Upper lobe of left lung (tissue), 6 donors: Measurements from ENCODE around the gene CITED4. TPM values are rescaled to one million over a fixed set of nuclear protein-coding genes. Genes with fewer than 3 reads are reported as not detected.

Source experiments
- ATAC-seq, 2 donors: fragments of 200-7000 bp; cut with Tn5 transposase; one replicate each; pipeline ENCODE4 v1.9.1; 2022; ENCODE audit warnings: mild to moderate bottlenecking in 2 of 2, moderate library complexity in 2 of 2; ENCODE audit not compliant: low FRiP score in 2 of 2
- DNase-seq, 2 donors: peaks; one replicate each; pipeline ENCODE4 v3.0.0-alpha.2; 2019 to 2020
- H3K27ac ChIP-seq, 4 donors: fragments of 200-600 bp; sonication (generic); one replicate each; pipeline ENCODE4 v1.5.1; 2016 to 2019
- H3K27me3 ChIP-seq, 4 donors: fragments of 200-600 bp; sonication (generic); one replicate each; pipeline ENCODE4 v1.5.1; 2017 to 2019
- H3K36me3 ChIP-seq, 4 donors: fragments of 200-600 bp; sonication (generic); one replicate each; pipeline ENCODE4 v1.5.1; 2016 to 2019
- H3K4me1 ChIP-seq, 4 donors: fragments of 200-600 bp; sonication (generic); one replicate each; pipeline ENCODE4 v1.5.1; 2018 to 2019
- H3K4me3 ChIP-seq, 4 donors: fragments of 200-600 bp; sonication (generic); one replicate each; pipeline ENCODE4 v1.5.1; 2017 to 2019; ENCODE audit warnings: mild to moderate bottlenecking in 2 of 4, moderate library complexity in 1 of 4
- H3K9me3 ChIP-seq, 4 donors: fragments of 200-600 bp; sonication (generic); one replicate each; pipeline ENCODE4 v1.5.1; 2018 to 2019
- EP300 ChIP-seq, 4 donors: sonication (generic); formaldehyde crosslinking; IDR thresholded peaks; one replicate each; pipeline ENCODE4 v1.5.1; 2017; ENCODE audit warnings: antibody characterized with exemption in 4 of 4, control low read depth in 2 of 4
- POLR2A ChIP-seq, 4 donors: fragments of 450-650 bp; IDR thresholded peaks; one replicate each; pipeline ENCODE4 v1.5.1; 2016 to 2017; ENCODE audit warnings: antibody characterized with exemption in 4 of 4, mild to moderate bottlenecking in 2 of 4
- POLR2AphosphoS5 ChIP-seq, 2 donors: sonication (generic); formaldehyde crosslinking; IDR thresholded peaks; one replicate each; pipeline ENCODE4 v1.5.1; 2017; ENCODE audit warnings: antibody characterized with exemption in 2 of 2
- WGBS, 2 donors: methylation state at CpG; one replicate each; pipeline ENCODE4 v1.1.5; 2017 to 2018; 5-methylcytosine and 5-hydroxymethylcytosine counted together
- total RNA-seq, 6 donors: library from RNA; depleted of rRNA in 4 of 6; stranded (reverse); fragments of >200 nt in 4 of 6; gene quantifications; one replicate each; pipeline versions ENCODE4 v1.1.0 to v1.2.1, GENCODE V29; 2016 to 2021
- TF ChIP-seq, protein P1 (sequence below), 6 experiments: fragments of 450-650 bp in 4 of 6; fragments of 200-600 bp in 2 of 6; sonication (generic) in 2 of 6; IDR thresholded peaks; one replicate each; pipeline ENCODE4 v1.5.1; 2016 to 2019; ENCODE audit warnings: antibody characterized with exemption in 6 of 6
- donor health status: DM: no; HTN: no; CAD: no; lungs with moderate emphysema.
- donor health status: DM: no; HTN: yes; CAD: no; lungs with severe emphysema.

The CITED4 gene
- total RNA-seq, 6 donors from 2014 or later: 8.4 to 36.5 (median 19.8) TPM

DNA sequence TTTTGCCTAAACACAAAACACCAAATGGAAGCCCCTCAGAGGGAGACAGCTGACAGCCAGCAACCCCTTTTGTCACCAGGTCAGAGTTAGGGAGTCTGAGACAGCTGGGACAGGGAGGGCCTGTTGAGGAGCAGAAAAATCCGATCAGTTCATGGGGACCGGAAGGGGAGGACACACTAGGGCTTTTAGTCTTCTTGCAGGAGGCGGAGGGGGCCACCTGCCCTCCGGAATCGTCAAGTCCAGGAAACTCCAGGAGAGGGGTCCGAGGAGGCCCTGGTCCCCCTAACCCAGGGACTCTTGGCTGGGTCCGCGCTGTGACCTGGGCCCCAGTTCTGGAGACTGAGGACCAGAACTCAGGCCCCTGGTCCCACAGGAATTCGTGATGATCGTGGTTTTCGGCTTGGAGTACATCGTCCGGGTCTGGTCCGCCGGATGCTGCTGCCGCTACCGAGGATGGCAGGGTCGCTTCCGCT is 44.3 kb downstream of the CITED4 start:
- Histone ChIP-seq H3K4me3 (peak overlapping the region in 3 of 4 donors; percentile 38 to 49 (median 47)), H3K27me3 (peaks cover 0 to 9% (median 0%) of the 10 kb centered on the region in 4 donors), H3K27ac (no peak overlapping the region), H3K9me3 (no peaks in the 10 kb centered on the region), H3K4me1 (peaks cover 10 to 16% (median 12%) of the 10 kb centered on the region in 4 donors), H3K36me3 (no peaks in the 10 kb centered on the region)
- ATAC-seq (peak in 1 of 2 donors; percentile 4), DNase-seq (no peak)
- TF ChIP-seq POLR2AphosphoS5 (IDR thresholded peaks at IDR 0.05): no peak
- TF ChIP-seq, protein P1, sequence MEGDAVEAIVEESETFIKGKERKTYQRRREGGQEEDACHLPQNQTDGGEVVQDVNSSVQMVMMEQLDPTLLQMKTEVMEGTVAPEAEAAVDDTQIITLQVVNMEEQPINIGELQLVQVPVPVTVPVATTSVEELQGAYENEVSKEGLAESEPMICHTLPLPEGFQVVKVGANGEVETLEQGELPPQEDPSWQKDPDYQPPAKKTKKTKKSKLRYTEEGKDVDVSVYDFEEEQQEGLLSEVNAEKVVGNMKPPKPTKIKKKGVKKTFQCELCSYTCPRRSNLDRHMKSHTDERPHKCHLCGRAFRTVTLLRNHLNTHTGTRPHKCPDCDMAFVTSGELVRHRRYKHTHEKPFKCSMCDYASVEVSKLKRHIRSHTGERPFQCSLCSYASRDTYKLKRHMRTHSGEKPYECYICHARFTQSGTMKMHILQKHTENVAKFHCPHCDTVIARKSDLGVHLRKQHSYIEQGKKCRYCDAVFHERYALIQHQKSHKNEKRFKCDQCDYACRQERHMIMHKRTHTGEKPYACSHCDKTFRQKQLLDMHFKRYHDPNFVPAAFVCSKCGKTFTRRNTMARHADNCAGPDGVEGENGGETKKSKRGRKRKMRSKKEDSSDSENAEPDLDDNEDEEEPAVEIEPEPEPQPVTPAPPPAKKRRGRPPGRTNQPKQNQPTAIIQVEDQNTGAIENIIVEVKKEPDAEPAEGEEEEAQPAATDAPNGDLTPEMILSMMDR (IDR thresholded peaks at IDR 0.05): no peak
- TF ChIP-seq POLR2A (IDR thresholded peaks at IDR 0.05): no peak
- TF ChIP-seq EP300 (IDR thresholded peaks at IDR 0.05): no peak
- WGBS, 2 donors: 37 to 54% methylated on average over 5 to 19 of the region's 19 CpGs

DNA sequence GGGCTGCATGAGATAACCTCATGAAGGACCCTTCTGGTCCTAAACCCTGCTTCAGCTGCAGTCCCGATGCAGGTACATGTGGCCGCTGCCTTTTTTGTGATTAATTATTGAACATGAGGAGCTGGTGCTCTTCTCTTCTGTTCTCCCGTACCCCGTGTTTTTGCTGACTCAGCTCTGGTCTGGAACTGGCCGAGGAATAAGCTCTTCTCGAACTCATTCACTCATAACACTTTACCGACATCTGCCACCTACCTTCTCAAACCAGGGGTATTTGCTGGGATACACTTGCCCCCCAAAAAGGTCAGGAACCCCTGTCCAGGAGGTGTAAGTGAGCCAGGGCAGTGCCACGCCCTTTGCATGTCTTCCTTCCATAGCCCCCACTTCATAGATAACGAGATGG is 46.7 kb downstream of the CITED4 start:
- no peaks in the 10 kb centered on the region for H3K36me3 ChIP-seq
- peaks cover 4 to 16% (median 11%) of the 10 kb centered on the region in 4 donors for H3K4me1 ChIP-seq
- ATAC-seq (no peak), DNase-seq (no peak)
- 72 to 77% methylated on average over 9 of the region's 9 CpGs for WGBS, 2 donors
- no peak overlapping the region for H3K4me3 ChIP-seq
- no peaks in the 10 kb centered on the region for H3K9me3 ChIP-seq
- TF ChIP-seq POLR2AphosphoS5 (IDR thresholded peaks at IDR 0.05) (no peak), POLR2A (IDR thresholded peaks at IDR 0.05) (no peak), EP300 (IDR thresholded peaks at IDR 0.05) (no peak)
- TF ChIP-seq, protein P1 (IDR thresholded peaks at IDR 0.05): no peak
- no peak overlapping the region for H3K27ac ChIP-seq
- H3K27me3 ChIP-seq: peaks cover 0 to 9% (median 0%) of the 10 kb centered on the region in 4 donors

Other genes with a start within 250 kb of the CITED4 start
- 1 to 10 TPM; 2.7 to 9.9 (median 3.5) TPM for gene RIMS3, start 196.7 kb downstream of the CITED4 start, total RNA-seq
- gene NFYC, start 170.7 kb downstream of the CITED4 start, total RNA-seq: 10 to 100 TPM; 40.0 to 73.3 (median 50.9) TPM
- under 1 TPM in 5 of 6 donors, not detected in 1; 0.44 to 0.89 (median 0.60) TPM for gene KCNQ4, start 78.6 kb downstream of the CITED4 start, total RNA-seq
- gene CTPS1, start 117.3 kb upstream of the CITED4 start, total RNA-seq: 10 to 100 TPM; 12.7 to 32.5 (median 25.0) TPM
- 1 to 10 TPM; 2.2 to 7.8 (median 5.3) TPM for gene SLFNL1, start 159.4 kb upstream of the CITED4 start, total RNA-seq